WTC11 (cell line): ENCODE results near the gene TSPAN18. TPM values are rescaled to one million over a fixed set of nuclear protein-coding genes. Genes with fewer than 3 reads are reported as not detected.
A peak's percentile ranks its signal among the peaks of the same experiment; 100 is the strongest.

Experiments
- ATAC-seq: fragments of 200-7000 bp; cut with Tn5 transposase; 2 replicates; pipeline ENCODE4 v1.10.0; 2021; ENCODE audit warnings: mild to moderate bottlenecking, moderate library complexity
- CTCF ChIA-PET: fragments of 300-600 bp; sonication (Branson Sonifier 250); formaldehyde crosslinking; loops from one replicate; lab custom pipeline; 2021; ENCODE audit warnings: antibody characterized with exemption; lab: Charles Lee
- POLR2A ChIA-PET: fragments of 350-600 bp; sonication (Branson Sonifier 250); formaldehyde crosslinking; loops from one replicate; lab custom pipeline; 2021; ENCODE audit warnings: antibody characterized with exemption; lab: Charles Lee
- DNase-seq: peaks from one replicate; pipeline ENCODE4 v3.0.0; 2021; ENCODE audit warnings: low spot score
- H3K27ac Mint-ChIP-seq: 2 replicates; pipeline ENCODE4 v1.8.0; 2021; ENCODE audit warnings: mixed read lengths
- H3K27me3 Mint-ChIP-seq: 2 replicates; pipeline ENCODE4 v1.8.0; 2021; ENCODE audit warnings: low read depth, mild to moderate bottlenecking, moderate library complexity, mixed read lengths
- H3K36me3 Mint-ChIP-seq: 2 replicates; pipeline ENCODE4 v1.8.0; 2021; ENCODE audit warnings: mixed read lengths
- H3K4me1 Mint-ChIP-seq: 2 replicates; pipeline ENCODE4 v1.8.0; 2022; ENCODE audit warnings: mixed read lengths
- H3K4me3 Mint-ChIP-seq: 2 replicates; pipeline ENCODE4 v1.8.0; 2021; ENCODE audit warnings: mild to moderate bottlenecking, moderate library complexity, mixed read lengths
- H3K9me3 Mint-ChIP-seq: 2 replicates; pipeline ENCODE4 v1.8.0; 2021; ENCODE audit warnings: mixed read lengths
- ELF4 ChIP-seq: sonication (generic); formaldehyde crosslinking; IDR thresholded peaks from 2 replicates; pipeline ENCODE4 v1.8.1; 2022; ENCODE audit warnings: low read depth, mild to moderate bottlenecking, moderate library complexity, missing genetic modification reagents
- FOXJ3 ChIP-seq: sonication (generic); formaldehyde crosslinking; IDR thresholded peaks from 2 replicates; pipeline ENCODE4 v1.9.0; 2021; ENCODE audit warnings: missing genetic modification reagents, mild to moderate bottlenecking, borderline replicate concordance
- FOXP1 ChIP-seq: sonication (generic); formaldehyde crosslinking; IDR thresholded peaks from 2 replicates; pipeline ENCODE4 v1.8.0; 2022; ENCODE audit warnings: missing genetic modification reagents, mild to moderate bottlenecking, moderate library complexity, borderline replicate concordance
- FOXP4 ChIP-seq: sonication (generic); formaldehyde crosslinking; IDR thresholded peaks from 2 replicates; pipeline ENCODE4 v1.8.0; 2022; ENCODE audit warnings: mild to moderate bottlenecking, missing genetic modification reagents
- NFE2L1 ChIP-seq: sonication (generic); formaldehyde crosslinking; IDR thresholded peaks from 2 replicates; pipeline ENCODE4 v1.8.1; 2023; ENCODE audit warnings: missing genetic modification reagents
- NR2C2 ChIP-seq: sonication (generic); formaldehyde crosslinking; IDR thresholded peaks from 2 replicates; pipeline ENCODE4 v1.8.0; 2022; ENCODE audit warnings: mild to moderate bottlenecking, missing genetic modification reagents
- SMAD4 ChIP-seq: sonication (generic); formaldehyde crosslinking; IDR thresholded peaks from 2 replicates; pipeline ENCODE4 v1.8.0; 2022; ENCODE audit warnings: mild to moderate bottlenecking, missing genetic modification reagents
- SP1 ChIP-seq: sonication (generic); formaldehyde crosslinking; conservative IDR thresholded peaks from 2 replicates; pipeline ENCODE4 v1.8.1; 2022; ENCODE audit warnings: missing genetic modification reagents
- ZNF121 ChIP-seq: sonication (generic); formaldehyde crosslinking; IDR thresholded peaks from 2 replicates; pipeline ENCODE4 v1.8.0; 2023; ENCODE audit warnings: missing genetic modification reagents
- ZNF138 ChIP-seq: sonication (generic); formaldehyde crosslinking; conservative IDR thresholded peaks from 2 replicates; pipeline ENCODE4 v1.8.1; 2022; ENCODE audit warnings: mild to moderate bottlenecking, moderate library complexity, missing genetic modification reagents
- ZNF232 ChIP-seq: sonication (generic); formaldehyde crosslinking; IDR thresholded peaks from 2 replicates; pipeline ENCODE4 v1.8.0; 2022; ENCODE audit warnings: mild to moderate bottlenecking, missing genetic modification reagents
- ZNF423 ChIP-seq: fragments of 250-450 bp; sonication (Bioruptor Pico); IDR thresholded peaks from 2 replicates; pipeline ENCODE4 v2.1.2; 2022; ENCODE audit warnings: mild to moderate bottlenecking, moderate library complexity
- total RNA-seq: library from RNA; stranded (reverse); gene quantifications from 3 replicates; pipeline ENCODE4 v1.2.3, GENCODE V29; 2021
- TF ChIP-seq, protein P1 (sequence below): sonication (generic); formaldehyde crosslinking; IDR thresholded peaks from 2 replicates; pipeline ENCODE4 v1.8.1; 2022; ENCODE audit warnings: low read depth, missing genetic modification reagents, borderline replicate concordance
- TF ChIP-seq, protein P2 (sequence below): sonication (generic); formaldehyde crosslinking; IDR thresholded peaks from 2 replicates; pipeline ENCODE4 v1.8.1; 2023; ENCODE audit warnings: mild to moderate bottlenecking, missing genetic modification reagents, moderate library complexity
- TF ChIP-seq, protein P3 (sequence below): sonication (generic); formaldehyde crosslinking; IDR thresholded peaks from 2 replicates; pipeline ENCODE4 v1.8.1; 2023; ENCODE audit warnings: mild to moderate bottlenecking, missing genetic modification reagents, moderate library complexity

TSPAN18 gene
- total RNA-seq, 1 experiment from 2014 or later = 44.7 TPM

- no peak for TF ChIP-seq SMAD4 (CRISPR knock-in tag)
- no peak for TF ChIP-seq FOXP1 (CRISPR knock-in tag)
- TF ChIP-seq, protein P1, sequence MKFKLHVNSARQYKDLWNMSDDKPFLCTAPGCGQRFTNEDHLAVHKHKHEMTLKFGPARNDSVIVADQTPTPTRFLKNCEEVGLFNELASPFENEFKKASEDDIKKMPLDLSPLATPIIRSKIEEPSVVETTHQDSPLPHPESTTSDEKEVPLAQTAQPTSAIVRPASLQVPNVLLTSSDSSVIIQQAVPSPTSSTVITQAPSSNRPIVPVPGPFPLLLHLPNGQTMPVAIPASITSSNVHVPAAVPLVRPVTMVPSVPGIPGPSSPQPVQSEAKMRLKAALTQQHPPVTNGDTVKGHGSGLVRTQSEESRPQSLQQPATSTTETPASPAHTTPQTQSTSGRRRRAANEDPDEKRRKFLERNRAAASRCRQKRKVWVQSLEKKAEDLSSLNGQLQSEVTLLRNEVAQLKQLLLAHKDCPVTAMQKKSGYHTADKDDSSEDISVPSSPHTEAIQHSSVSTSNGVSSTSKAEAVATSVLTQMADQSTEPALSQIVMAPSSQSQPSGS (CRISPR knock-in tag) = no peak
- TF ChIP-seq FOXP4 (CRISPR knock-in tag) = no peak
- TF ChIP-seq ELF4 (CRISPR knock-in tag) = no peak
- no peak for TF ChIP-seq NFE2L1 (CRISPR knock-in tag)
- TF ChIP-seq ZNF232 = no peak
- no peak for TF ChIP-seq SP1 (CRISPR knock-in tag)
- TF ChIP-seq, protein P2, sequence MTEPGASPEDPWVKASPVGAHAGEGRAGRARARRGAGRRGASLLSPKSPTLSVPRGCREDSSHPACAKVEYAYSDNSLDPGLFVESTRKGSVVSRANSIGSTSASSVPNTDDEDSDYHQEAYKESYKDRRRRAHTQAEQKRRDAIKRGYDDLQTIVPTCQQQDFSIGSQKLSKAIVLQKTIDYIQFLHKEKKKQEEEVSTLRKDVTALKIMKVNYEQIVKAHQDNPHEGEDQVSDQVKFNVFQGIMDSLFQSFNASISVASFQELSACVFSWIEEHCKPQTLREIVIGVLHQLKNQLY (CRISPR knock-in tag) = no peak
- TF ChIP-seq, protein P3, sequence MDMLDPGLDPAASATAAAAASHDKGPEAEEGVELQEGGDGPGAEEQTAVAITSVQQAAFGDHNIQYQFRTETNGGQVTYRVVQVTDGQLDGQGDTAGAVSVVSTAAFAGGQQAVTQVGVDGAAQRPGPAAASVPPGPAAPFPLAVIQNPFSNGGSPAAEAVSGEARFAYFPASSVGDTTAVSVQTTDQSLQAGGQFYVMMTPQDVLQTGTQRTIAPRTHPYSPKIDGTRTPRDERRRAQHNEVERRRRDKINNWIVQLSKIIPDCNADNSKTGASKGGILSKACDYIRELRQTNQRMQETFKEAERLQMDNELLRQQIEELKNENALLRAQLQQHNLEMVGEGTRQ = no peak
- TF ChIP-seq FOXJ3 (CRISPR knock-in tag) = no peak
- TF ChIP-seq, all 79 proteins: peak for 0
Measured at GRCh38 chr11:44957776-44958564, 231.2 kb downstream of the TSPAN18 start (continued).

DNA sequence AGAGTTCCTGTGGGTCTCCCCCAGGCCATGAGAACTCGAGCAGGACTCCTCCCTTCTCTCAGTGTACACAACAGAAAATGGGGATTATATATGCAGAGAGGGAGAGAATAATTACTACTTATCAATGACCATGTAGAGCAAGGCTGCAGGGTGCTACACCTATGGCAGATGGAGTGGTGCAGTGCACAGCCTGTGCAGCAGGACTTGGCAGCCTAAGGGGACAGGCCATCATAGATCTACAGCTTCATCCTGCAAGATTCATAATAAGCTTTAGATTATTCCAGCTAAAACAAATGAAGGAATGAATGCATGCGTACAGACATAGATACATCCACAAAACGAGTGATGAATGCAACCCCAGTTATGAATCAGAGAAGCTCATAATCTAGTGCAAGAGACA is 232.3 kb downstream of the TSPAN18 start:
- no peak overlapping the region for H3K4me3 Mint-ChIP-seq
- DNase-seq (no peak), ATAC-seq (no peak)
- TF ChIP-seq ZNF138 (CRISPR knock-in tag) (no peak), ZNF121 (CRISPR knock-in tag) (0 out of 2 replicates have a peak, but pooled peaks have one; percentile 55)
- H3K36me3 Mint-ChIP-seq = no peaks in the 10 kb centered on the region
- CTCF ChIA-PET = interaction anchor here (0.9 to 4.1 kb wide), 9 partner anchors 9 to 293 kb away, joined by 3 to 19 read pairs (median 8); partner anchors contain the start of gene TP53I11
- H3K4me1 Mint-ChIP-seq = peaks cover 84% of the 10 kb centered on the region
- no peaks in the 10 kb centered on the region for H3K9me3 Mint-ChIP-seq
- POLR2A ChIA-PET = interaction anchor here (0.6 kb wide), 1 partner anchor 282 kb away, joined by 3 read pairs; no protein-coding TSS in a partner anchor
- H3K27ac Mint-ChIP-seq = no peak overlapping the region
- peaks cover 15% of the 10 kb centered on the region for H3K27me3 Mint-ChIP-seq

DNA sequence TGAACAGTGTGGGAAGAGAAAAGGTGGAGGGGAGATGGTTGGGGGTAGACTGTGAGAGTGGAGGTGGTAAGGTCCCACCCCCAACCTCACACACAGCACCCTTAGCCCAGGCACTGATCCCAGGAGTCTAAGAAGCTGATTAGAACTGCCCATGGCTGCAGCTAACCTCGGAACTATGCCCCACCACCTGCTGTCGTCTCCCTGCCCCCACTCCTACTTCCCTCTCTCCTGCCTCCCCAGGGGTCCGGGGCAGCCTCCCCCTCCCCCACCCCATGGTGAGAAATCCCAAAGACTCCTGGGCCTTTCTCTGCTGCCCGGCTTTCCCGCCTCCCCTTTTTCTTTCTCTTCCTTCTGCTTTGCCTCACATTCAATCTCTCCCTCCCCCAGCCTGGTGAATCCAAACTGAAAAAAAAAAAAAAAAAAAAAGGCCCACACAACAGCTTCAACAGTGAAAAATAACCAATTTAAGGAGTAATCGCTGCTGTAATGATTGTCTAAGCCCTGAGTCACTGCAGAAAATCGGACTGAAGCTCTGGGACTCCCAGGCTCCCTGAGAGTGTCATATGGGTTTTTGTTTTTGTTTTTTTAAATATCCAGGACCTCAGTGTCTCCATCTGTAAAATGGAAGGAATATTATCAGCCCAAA is 233.6 kb downstream of the TSPAN18 start:
- ChIA-PET CTCF (interaction anchor here (0.6 to 4.1 kb wide), 11 partner anchors 10 to 227 kb away, joined by 3 to 19 read pairs (median 6); partner anchors contain the start of gene TP53I11), POLR2A (interaction anchor here (0.6 to 0.7 kb wide), 4 partner anchors 16 to 369 kb away, joined by 3 to 6 read pairs (median 3); no protein-coding TSS in a partner anchor)
- no peaks in the 10 kb centered on the region for H3K36me3 Mint-ChIP-seq
- DNase-seq = no peak
- no peak overlapping the region for H3K27ac Mint-ChIP-seq
- ATAC-seq = no peak
- TF ChIP-seq ZNF423 (CRISPR knock-in tag) (peak; percentile 98), FOXP4 (CRISPR knock-in tag) (peak; percentile 9; the same call in 1 of the 2 replicates), NR2C2 (no peak)
- H3K4me3 Mint-ChIP-seq = no peak overlapping the region
- peaks cover 83% of the 10 kb centered on the region for H3K4me1 Mint-ChIP-seq
- no peaks in the 10 kb centered on the region for H3K9me3 Mint-ChIP-seq
- H3K27me3 Mint-ChIP-seq = peaks cover 15% of the 10 kb centered on the region
